ENCODE measurements around the gene ADD3.
"Not testable (repeated sequence)": the region's sequence is repeated elsewhere in the genome, so short reads cannot be mapped to it uniquely, and the experiment has no call there.

- TF ChIP-seq EZH2 (IDR thresholded peaks at IDR 0.05; ENCODE audit: borderline replicate concordance, low read length); CTCF (IDR thresholded peaks at IDR 0.05; ENCODE audit: low read length): not testable (repeated sequence)
Measured at GRCh38 chr10:110135836-110136235, 128.1 kb downstream of the ADD3 start.
